Astrocyte (in vitro differentiated cells and primary cell): ENCODE measurements around the gene SNAI3. TPM values are rescaled to one million over a fixed set of nuclear protein-coding genes. Genes with fewer than 3 reads are reported as not detected.

Source experiments
- DNase-seq: peaks from one replicate; pipeline ENCODE4 v3.0.0-alpha.2; 2010; ENCODE audit warnings: low read depth
- FAIRE-seq: peaks from 2 replicates; lab custom pipeline; 2011; peaks lifted over from hg19 to GRCh38; lab: Jason Lieb, UNC
- H2AFZ ChIP-seq: 2 replicates; pipeline ENCODE4 v1.6.0; 2012; ENCODE audit warnings: low read depth, low read length, inconsistent platforms
- H3K27ac ChIP-seq: 2 replicates; pipeline ENCODE4 v1.5.1; 2011; ENCODE audit warnings: low read depth, low read length, inconsistent platforms
- H3K27me3 ChIP-seq: 2 replicates; pipeline ENCODE4 v1.6.0; 2011; ENCODE audit warnings: low read length, inconsistent platforms; ENCODE audit not compliant: insufficient read depth
- H3K36me3 ChIP-seq: 2 replicates; pipeline ENCODE4 v1.5.1; 2011; ENCODE audit warnings: low read length, inconsistent platforms; ENCODE audit not compliant: insufficient read depth
- H3K4me1 ChIP-seq: 2 replicates; pipeline ENCODE4 v1.5.1; 2011; ENCODE audit warnings: low read length, inconsistent platforms; ENCODE audit not compliant: insufficient read depth
- H3K4me2 ChIP-seq: 2 replicates; pipeline ENCODE4 v1.6.0; 2012; ENCODE audit warnings: low read length, inconsistent platforms
- H3K4me3 ChIP-seq: 2 replicates; pipeline ENCODE4 v1.5.1; 2011; ENCODE audit warnings: low read depth, mild to moderate bottlenecking, low read length, inconsistent platforms; ENCODE audit not compliant: insufficient read depth
- H3K79me2 ChIP-seq: 2 replicates; pipeline ENCODE4 v1.6.0; 2012; ENCODE audit warnings: mild to moderate bottlenecking, low read length, inconsistent platforms; ENCODE audit not compliant: insufficient read depth
- H3K9ac ChIP-seq: 2 replicates; pipeline ENCODE4 v1.6.0; 2012; ENCODE audit warnings: mild to moderate bottlenecking, low read length, inconsistent platforms
- H3K9me3 ChIP-seq: 2 replicates; pipeline ENCODE4 v1.5.1; 2012; ENCODE audit warnings: low read depth, mild to moderate bottlenecking, low read length, inconsistent platforms; ENCODE audit not compliant: insufficient read depth
- H4K20me1 ChIP-seq: 2 replicates; pipeline ENCODE4 v1.6.0; 2012; ENCODE audit warnings: low read length, inconsistent platforms; ENCODE audit not compliant: insufficient read depth
- H3K27ac Mint-ChIP-seq: one replicate; pipeline ENCODE4 v1.8.0; 2021; ENCODE audit warnings: mild to moderate bottlenecking, mixed read lengths; ENCODE audit not compliant: unreplicated experiment
- H3K27me3 Mint-ChIP-seq: one replicate; pipeline ENCODE4 v1.8.0; 2021; ENCODE audit warnings: low read depth, mixed read lengths; ENCODE audit not compliant: unreplicated experiment
- H3K36me3 Mint-ChIP-seq: one replicate; pipeline ENCODE4 v1.8.0; 2021; ENCODE audit warnings: low read depth, mixed read lengths; ENCODE audit not compliant: unreplicated experiment
- H3K4me1 Mint-ChIP-seq: one replicate; pipeline ENCODE4 v1.8.0; 2021; ENCODE audit warnings: low read depth, mixed read lengths; ENCODE audit not compliant: unreplicated experiment
- H3K4me3 Mint-ChIP-seq: one replicate; pipeline ENCODE4 v1.8.0; 2021; ENCODE audit warnings: mild to moderate bottlenecking, moderate library complexity, mixed read lengths; ENCODE audit not compliant: unreplicated experiment
- H3K9me3 Mint-ChIP-seq: one replicate; pipeline ENCODE4 v1.8.0; 2021; ENCODE audit warnings: mild to moderate bottlenecking, mixed read lengths; ENCODE audit not compliant: unreplicated experiment
- CTCF ChIP-seq: IDR thresholded peaks from 2 replicates; pipeline ENCODE4 v1.5.1; 2011; ENCODE audit warnings: low read depth, mild to moderate bottlenecking, inconsistent platforms, low read length, moderate library complexity; ENCODE audit not compliant: insufficient read depth
- EZH2 ChIP-seq: IDR thresholded peaks from 2 replicates; pipeline ENCODE4 v1.6.1; 2012; ENCODE audit warnings: mild to moderate bottlenecking, low read length, inconsistent platforms; ENCODE audit not compliant: insufficient read depth
- total RNA-seq: library from RNA; stranded (reverse); gene quantifications from 2 replicates; pipeline ENCODE4 v1.2.1, GENCODE V29; 2021

SNAI3 gene
- total RNA-seq, 1 donor from 2014 or later = 0.48 TPM

GRCh38 chr16:88713054-88713453 lies 26.7 kb upstream of the SNAI3 start:
- H3K4me1 ChIP-seq = no peaks in the 10 kb centered on the region
- Mint-ChIP-seq H3K27ac (no peak overlapping the region), H3K27me3 (no peaks in the 10 kb centered on the region), H3K4me3 (no peak overlapping the region), H3K9me3 (no peaks in the 10 kb centered on the region), H3K4me1 (no peaks in the 10 kb centered on the region), H3K36me3 (peaks cover 7% of the 10 kb centered on the region)
- no peak overlapping the region for H3K27ac ChIP-seq
- H3K4me3 ChIP-seq = no peak overlapping the region
- H3K27me3 ChIP-seq = no peaks in the 10 kb centered on the region
- peaks cover 81% of the 10 kb centered on the region for H4K20me1 ChIP-seq
- no peaks in the 10 kb centered on the region for H3K9me3 ChIP-seq
- no peak overlapping the region for H2AFZ ChIP-seq
- H3K9ac ChIP-seq = no peak overlapping the region
- no peak overlapping the region for H3K4me2 ChIP-seq
- no peak for TF ChIP-seq CTCF
- peaks cover 55% of the 10 kb centered on the region for H3K79me2 ChIP-seq
- peaks cover 12% of the 10 kb centered on the region for H3K36me3 ChIP-seq
- FAIRE-seq (no peak), DNase-seq (no peak)

- FAIRE-seq (no peak), DNase-seq (no peak)
- no peaks in the 10 kb centered on the region for H3K27me3 Mint-ChIP-seq
- H3K79me2 ChIP-seq = peaks cover 59% of the 10 kb centered on the region
- H3K4me3 Mint-ChIP-seq = no peak overlapping the region
- H3K4me1 ChIP-seq = peaks cover 1% of the 10 kb centered on the region
- no peaks in the 10 kb centered on the region for H3K27me3 ChIP-seq
- H3K4me1 Mint-ChIP-seq = peaks cover 2% of the 10 kb centered on the region
- no peak overlapping the region for H2AFZ ChIP-seq
- no peak overlapping the region for H3K4me3 ChIP-seq
- no peaks in the 10 kb centered on the region for H3K9me3 ChIP-seq
- TF ChIP-seq EZH2 (no peak), CTCF (no peak)
- H3K36me3 ChIP-seq = peaks cover 7% of the 10 kb centered on the region
- no peak overlapping the region for H3K4me2 ChIP-seq
- no peak overlapping the region for H3K27ac Mint-ChIP-seq
- H3K27ac ChIP-seq = no peak overlapping the region
- H3K36me3 Mint-ChIP-seq = peaks cover 5% of the 10 kb centered on the region
- peaks cover 82% of the 10 kb centered on the region for H4K20me1 ChIP-seq
- no peak overlapping the region for H3K9ac ChIP-seq
- H3K9me3 Mint-ChIP-seq = no peaks in the 10 kb centered on the region
Observed at GRCh38 chr16:88712362-88712979, 26.2 kb upstream of the SNAI3 start.

- TF ChIP-seq EZH2 (no peak), CTCF (no peak)
- Mint-ChIP-seq H3K4me1 (peaks cover 9% of the 10 kb centered on the region), H3K27ac (no peak overlapping the region), H3K9me3 (no peaks in the 10 kb centered on the region), H3K36me3 (no peaks in the 10 kb centered on the region), H3K27me3 (no peaks in the 10 kb centered on the region), H3K4me3 (no peak overlapping the region)
- Histone ChIP-seq H3K27me3 (no peaks in the 10 kb centered on the region), H3K4me3 (no peak overlapping the region), H3K9me3 (no peaks in the 10 kb centered on the region), H3K79me2 (peaks cover 63% of the 10 kb centered on the region), H3K4me2 (no peak overlapping the region), H3K9ac (no peak overlapping the region), H3K36me3 (peaks cover 3% of the 10 kb centered on the region), H2AFZ (no peak overlapping the region), H3K27ac (no peak overlapping the region), H3K4me1 (peaks cover 6% of the 10 kb centered on the region), H4K20me1 (peaks cover 81% of the 10 kb centered on the region)
- FAIRE-seq (no peak), DNase-seq (no peak)
Observed at GRCh38 chr16:88711750-88712340, 25.5 kb upstream of the SNAI3 start.
